ENCODE data around the gene SRRM4. TPM values are rescaled to one million over a fixed set of nuclear protein-coding genes. Genes with fewer than 3 reads are reported as not detected.
"Not testable (repeated sequence)": the region's sequence is repeated elsewhere in the genome, so short reads cannot be mapped to it uniquely, and the experiment has no call there.

The SRRM4 gene
- polyA plus RNA-seq, 1 experiment: not detected

DNA sequence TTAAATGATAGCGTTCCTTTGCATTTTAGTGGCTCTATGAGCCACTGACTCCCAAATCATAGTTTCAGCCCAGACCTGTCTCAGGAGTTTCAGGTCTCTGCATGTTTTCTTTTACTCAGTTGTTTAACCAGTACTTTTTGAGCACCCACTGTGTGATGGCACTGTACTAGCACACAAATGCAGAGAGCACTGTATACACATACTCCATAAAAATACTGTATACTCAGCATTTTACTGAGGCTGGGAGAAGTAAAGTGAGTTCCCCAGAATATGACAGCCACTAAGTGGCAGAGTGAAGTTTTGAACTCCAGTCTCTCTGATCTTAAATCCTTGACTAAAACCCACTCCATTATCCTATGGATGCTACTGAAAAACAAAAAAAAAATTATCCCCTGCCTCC, 121.4 kb downstream of the SRRM4 start:
- H3K27me3 ChIP-seq (ENCODE audit: control insufficient read depth, insufficient read depth, low read length): no peaks in the 10 kb centered on the region
- CTCF ChIA-PET: no interaction called here
- no peak overlapping the region for H3K4me3 ChIP-seq (ENCODE audit: low read depth, low read length)
- TF ChIP-seq, protein P1, sequence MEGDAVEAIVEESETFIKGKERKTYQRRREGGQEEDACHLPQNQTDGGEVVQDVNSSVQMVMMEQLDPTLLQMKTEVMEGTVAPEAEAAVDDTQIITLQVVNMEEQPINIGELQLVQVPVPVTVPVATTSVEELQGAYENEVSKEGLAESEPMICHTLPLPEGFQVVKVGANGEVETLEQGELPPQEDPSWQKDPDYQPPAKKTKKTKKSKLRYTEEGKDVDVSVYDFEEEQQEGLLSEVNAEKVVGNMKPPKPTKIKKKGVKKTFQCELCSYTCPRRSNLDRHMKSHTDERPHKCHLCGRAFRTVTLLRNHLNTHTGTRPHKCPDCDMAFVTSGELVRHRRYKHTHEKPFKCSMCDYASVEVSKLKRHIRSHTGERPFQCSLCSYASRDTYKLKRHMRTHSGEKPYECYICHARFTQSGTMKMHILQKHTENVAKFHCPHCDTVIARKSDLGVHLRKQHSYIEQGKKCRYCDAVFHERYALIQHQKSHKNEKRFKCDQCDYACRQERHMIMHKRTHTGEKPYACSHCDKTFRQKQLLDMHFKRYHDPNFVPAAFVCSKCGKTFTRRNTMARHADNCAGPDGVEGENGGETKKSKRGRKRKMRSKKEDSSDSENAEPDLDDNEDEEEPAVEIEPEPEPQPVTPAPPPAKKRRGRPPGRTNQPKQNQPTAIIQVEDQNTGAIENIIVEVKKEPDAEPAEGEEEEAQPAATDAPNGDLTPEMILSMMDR (IDR thresholded peaks at IDR 0.05; ENCODE audit: insufficient read depth, low read depth, low read length): no peak
- H3K36me3 ChIP-seq (ENCODE audit: control insufficient read depth, insufficient read depth, low read length): no peaks in the 10 kb centered on the region
- POLR2A ChIA-PET: no interaction called here
- no peak for DNase-seq (ENCODE audit: low read depth)

DNA sequence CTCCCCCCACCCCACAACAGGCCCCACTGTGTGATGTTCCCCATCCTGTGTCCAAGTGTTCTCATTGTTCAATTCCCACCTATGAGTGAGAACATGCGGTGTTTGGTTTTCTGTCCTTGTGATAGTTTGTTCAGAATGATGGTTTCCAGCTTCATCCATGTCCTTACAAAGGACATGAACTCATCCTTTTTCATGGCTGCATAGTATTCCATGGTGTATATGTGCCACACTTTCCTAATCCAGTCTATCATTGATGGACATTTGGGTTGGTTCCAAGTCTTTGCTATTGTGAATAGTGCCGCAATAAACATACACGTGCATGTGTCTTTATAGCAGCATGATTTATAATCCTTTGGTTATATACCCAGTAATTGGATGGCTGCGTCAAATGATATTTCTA, 123.6 kb downstream of the SRRM4 start:
- POLR2A ChIA-PET; CTCF ChIA-PET; DNase-seq (ENCODE audit: low read depth); H3K4me3 ChIP-seq (ENCODE audit: low read depth, low read length); H3K27me3 ChIP-seq (ENCODE audit: control insufficient read depth, insufficient read depth, low read length); H3K36me3 ChIP-seq (ENCODE audit: control insufficient read depth, insufficient read depth, low read length): not testable (repeated sequence)

DNA sequence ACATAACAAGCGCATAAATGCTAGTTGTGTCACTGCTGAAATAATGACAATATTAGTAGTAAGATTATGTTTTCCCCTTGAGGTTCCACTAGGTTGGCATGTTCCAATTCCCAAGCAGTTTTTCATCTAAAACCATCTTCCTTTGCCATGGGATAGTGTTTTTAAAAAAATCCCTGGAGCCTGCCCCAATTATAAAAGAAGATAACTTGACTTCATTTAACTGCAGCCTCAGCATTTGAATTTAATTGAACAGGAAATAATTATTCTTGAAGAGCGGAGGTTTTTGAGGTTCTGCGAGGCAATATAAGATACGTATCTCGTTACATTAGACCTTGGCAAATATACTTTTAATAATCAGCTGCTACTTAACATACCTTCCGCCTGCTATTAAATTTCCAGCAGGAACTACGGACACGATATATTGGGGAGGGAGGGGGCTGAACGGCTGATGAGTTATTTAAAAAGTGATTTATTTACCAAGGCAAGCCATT, 132.2 kb downstream of the SRRM4 start:
- POLR2A ChIA-PET: no interaction called here
- TF ChIP-seq, protein P1 (IDR thresholded peaks at IDR 0.05; ENCODE audit: insufficient read depth, low read depth, low read length): no peak
- Histone ChIP-seq H3K4me3 (ENCODE audit: low read depth, low read length) (no peak overlapping the region), H3K36me3 (ENCODE audit: control insufficient read depth, insufficient read depth, low read length) (no peaks in the 10 kb centered on the region), H3K27me3 (ENCODE audit: control insufficient read depth, insufficient read depth, low read length) (no peaks in the 10 kb centered on the region)
- no peak for DNase-seq (ENCODE audit: low read depth)
- CTCF ChIA-PET: interaction anchor here (2.0 to 3.6 kb wide), 2 partner anchors 294 to 300 kb away, joined by 5 to 45 read pairs; no protein-coding TSS in a partner anchor

DNA sequence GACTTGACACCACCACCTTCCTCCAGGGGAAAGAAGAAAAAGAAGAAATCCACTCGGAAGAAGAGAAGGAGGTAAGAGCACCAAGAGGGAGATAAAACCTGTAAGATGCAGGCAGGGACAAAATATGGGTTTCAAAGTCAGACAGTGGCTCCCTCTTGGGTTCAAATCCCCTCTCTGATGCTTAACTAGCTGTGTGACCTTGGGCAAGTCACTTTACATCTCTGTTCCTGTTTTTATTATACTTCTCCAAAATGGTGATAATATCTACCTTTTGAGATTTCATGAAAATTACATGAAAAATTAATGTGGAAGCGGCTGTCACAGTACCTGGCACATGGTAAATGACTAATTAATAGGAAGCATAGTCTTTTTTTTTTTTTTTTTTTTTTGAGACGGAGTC, 133.0 kb downstream of the SRRM4 start:
- TF ChIP-seq, protein P1 (IDR thresholded peaks at IDR 0.05; ENCODE audit: insufficient read depth, low read depth, low read length): no peak
- Histone ChIP-seq H3K4me3 (ENCODE audit: low read depth, low read length) (no peak overlapping the region), H3K36me3 (ENCODE audit: control insufficient read depth, insufficient read depth, low read length) (no peaks in the 10 kb centered on the region), H3K27me3 (ENCODE audit: control insufficient read depth, insufficient read depth, low read length) (no peaks in the 10 kb centered on the region)
- ChIA-PET POLR2A (no interaction called here), CTCF (interaction anchor here (1.1 to 3.6 kb wide), 3 partner anchors 18 to 299 kb away, joined by 3 to 45 read pairs (median 5); no protein-coding TSS in a partner anchor)
- no peak for DNase-seq (ENCODE audit: low read depth)

DNA sequence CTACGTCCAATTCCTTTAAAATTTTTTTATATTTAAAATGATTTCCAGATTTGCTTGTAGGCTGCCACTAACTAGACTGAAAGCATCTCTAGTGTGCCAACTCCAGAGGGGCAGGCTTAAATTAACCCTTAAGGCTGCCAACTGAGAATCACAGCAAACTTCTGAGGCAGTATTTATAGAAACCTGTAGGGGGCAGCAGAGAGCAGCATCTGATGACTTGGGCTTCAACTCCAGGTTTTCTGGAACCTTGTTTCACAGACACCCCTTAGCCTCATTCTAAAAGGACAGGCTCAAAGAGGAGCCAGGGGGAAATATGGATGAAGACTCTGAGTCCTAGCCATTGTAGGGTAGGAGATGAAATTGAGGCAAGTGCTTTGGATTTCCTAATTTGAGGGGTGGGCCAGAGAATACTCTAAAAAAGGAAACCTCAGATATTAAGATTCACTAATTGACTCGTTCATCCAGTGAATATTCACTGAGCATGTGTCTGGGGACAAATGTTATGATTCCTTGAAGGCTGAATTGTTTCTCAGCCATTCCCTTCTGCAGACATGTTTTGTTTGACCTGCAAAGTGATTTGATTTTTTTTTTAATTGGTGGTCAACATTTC, 134.1 kb downstream of the SRRM4 start:
- no peak for DNase-seq (ENCODE audit: low read depth)
- H3K4me3 ChIP-seq (ENCODE audit: low read depth, low read length): no peak overlapping the region
- ChIA-PET POLR2A (no interaction called here), CTCF (interaction anchor here (0.7 to 3.6 kb wide), 9 partner anchors 19 to 432 kb away, joined by 3 to 45 read pairs (median 3); no protein-coding TSS in a partner anchor)
- H3K36me3 ChIP-seq (ENCODE audit: control insufficient read depth, insufficient read depth, low read length): no peaks in the 10 kb centered on the region
- H3K27me3 ChIP-seq (ENCODE audit: control insufficient read depth, insufficient read depth, low read length): no peaks in the 10 kb centered on the region
- TF ChIP-seq, protein P1 (IDR thresholded peaks at IDR 0.05; ENCODE audit: insufficient read depth, low read depth, low read length): peak; percentile 83

DNA sequence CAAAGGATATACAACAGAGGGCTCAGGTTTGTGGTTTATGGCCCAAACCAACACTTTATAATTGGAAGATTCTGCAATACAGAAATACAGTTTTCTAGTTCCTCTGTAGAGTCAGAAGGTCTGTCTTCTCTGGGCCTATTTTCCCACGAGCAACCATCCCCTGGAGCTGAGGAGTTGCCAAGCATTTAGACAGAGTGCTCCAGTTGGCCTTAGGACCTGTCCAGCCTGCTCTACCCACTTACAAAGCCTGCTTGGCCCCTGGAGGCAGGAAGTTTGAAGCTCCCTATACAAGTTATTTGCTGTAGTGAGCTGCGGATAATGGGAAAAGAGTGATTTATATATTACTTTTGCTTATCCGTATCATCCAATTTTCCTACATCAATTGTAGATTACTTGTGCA, 136.6 kb downstream of the SRRM4 start:
- CTCF ChIA-PET: interaction anchor here (1.1 to 2.5 kb wide), 2 partner anchors 19 to 295 kb away, joined by 3 to 9 read pairs; no protein-coding TSS in a partner anchor
- Histone ChIP-seq H3K36me3 (ENCODE audit: control insufficient read depth, insufficient read depth, low read length) (no peaks in the 10 kb centered on the region), H3K4me3 (ENCODE audit: low read depth, low read length) (no peak overlapping the region), H3K27me3 (ENCODE audit: control insufficient read depth, insufficient read depth, low read length) (no peaks in the 10 kb centered on the region)
- TF ChIP-seq, protein P1 (IDR thresholded peaks at IDR 0.05; ENCODE audit: insufficient read depth, low read depth, low read length): no peak
- POLR2A ChIA-PET: no interaction called here
- DNase-seq (ENCODE audit: low read depth): no peak

Data from BJ (cell line).